HepG2 (cell line): ENCODE measurements around the gene FUCA1.

Source experiments
- AKNA ChIP-seq: sonication (generic); formaldehyde crosslinking; IDR thresholded peaks from 2 replicates; pipeline ENCODE4 v1.4.0; 2020; ENCODE audit warnings: missing genetic modification reagents, borderline replicate concordance
- ESRRA ChIP-seq: sonication (generic); formaldehyde crosslinking; IDR thresholded peaks from 2 replicates; pipeline ENCODE4 v1.5.1; 2020; ENCODE audit warnings: mild to moderate bottlenecking, low read depth, missing genetic modification reagents
- EZH2 ChIP-seq: conservative IDR thresholded peaks from 2 replicates; pipeline ENCODE4 v1.6.1; 2012; ENCODE audit warnings: mild to moderate bottlenecking, low read depth, low read length, moderate library complexity
- HNF4A ChIP-seq: sonication (generic); formaldehyde crosslinking; IDR thresholded peaks from 2 replicates; pipeline ENCODE4 v1.4.0; 2020; ENCODE audit warnings: missing genetic modification reagents
- MXI1 ChIP-seq: IDR thresholded peaks from 3 replicates; pipeline ENCODE4 v1.6.1; 2012; ENCODE audit warnings: low read depth, low read length, inconsistent platforms, borderline replicate concordance
- POLR2A ChIP-seq, 2 experiments: IDR thresholded peaks; 2 replicates each; pipeline ENCODE4 v1.6.1; 2011; ENCODE audit warnings: low read depth in 2 of 2, low read length in 2 of 2, mild to moderate bottlenecking in 1 of 2, moderate library complexity in 1 of 2; ENCODE audit not compliant: insufficient read depth in 1 of 2
- SETDB1 ChIP-seq: sonication (generic); formaldehyde crosslinking; IDR thresholded peaks from 2 replicates; pipeline ENCODE4 v1.5.1; 2020; ENCODE audit warnings: missing genetic modification reagents, mild to moderate bottlenecking, borderline replicate concordance
- YY1 ChIP-seq: IDR thresholded peaks from 2 replicates; pipeline ENCODE4 v1.6.1; 2011; ENCODE audit warnings: low read length, low read depth, moderate library complexity, mild to moderate bottlenecking; ENCODE audit not compliant: insufficient read depth, insufficient replicate concordance
- ZFP36L1 ChIP-seq: sonication (generic); formaldehyde crosslinking; IDR thresholded peaks from 2 replicates; pipeline ENCODE4 v1.8.0; 2022; ENCODE audit warnings: mild to moderate bottlenecking, missing genetic modification reagents, moderate library complexity
- ZNF383 ChIP-seq: sonication (generic); formaldehyde crosslinking; IDR thresholded peaks from 2 replicates; pipeline ENCODE4 v1.4.0; 2020; ENCODE audit warnings: missing genetic modification reagents, mild to moderate bottlenecking, borderline replicate concordance
- TF ChIP-seq, protein P1 (sequence below): sonication (generic); formaldehyde crosslinking; IDR thresholded peaks from 2 replicates; pipeline ENCODE4 v1.5.0; 2020; ENCODE audit warnings: mild to moderate bottlenecking, missing genetic modification reagents, moderate library complexity

DNA sequence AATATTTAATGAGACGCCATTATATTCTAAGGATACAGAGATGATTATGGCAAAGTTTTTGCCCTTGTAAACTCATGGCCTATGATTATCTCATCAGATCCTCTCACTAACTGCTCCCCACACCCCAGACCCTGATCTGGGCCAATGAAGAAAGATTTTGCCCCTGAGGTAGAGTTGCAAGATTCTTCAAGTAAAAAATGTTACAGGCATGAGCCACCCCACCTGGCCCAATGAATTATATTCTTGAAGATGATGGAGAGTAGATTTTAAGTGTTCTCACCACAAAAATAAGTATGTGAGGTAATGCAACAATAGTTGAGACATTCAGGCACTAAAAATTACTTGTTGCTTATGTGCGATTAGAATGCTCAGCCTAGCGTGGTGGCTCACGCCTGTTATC lies 46.8 kb upstream of the FUCA1 start:
- TF ChIP-seq AKNA (CRISPR knock-in tag) (no peak), POLR2A (IDR thresholded peaks at IDR 0.05; ENCODE audit: insufficient read depth in 1 of 2, low read depth in 2 of 2, low read length in 2 of 2) (no peak), ZNF383 (no peak), ZFP36L1 (CRISPR knock-in tag) (no peak), YY1 (no peak), HNF4A (no peak), MXI1 (no peak), SETDB1 (no peak), EZH2 (no peak), ESRRA (CRISPR knock-in tag) (no peak)
- TF ChIP-seq, protein P1, sequence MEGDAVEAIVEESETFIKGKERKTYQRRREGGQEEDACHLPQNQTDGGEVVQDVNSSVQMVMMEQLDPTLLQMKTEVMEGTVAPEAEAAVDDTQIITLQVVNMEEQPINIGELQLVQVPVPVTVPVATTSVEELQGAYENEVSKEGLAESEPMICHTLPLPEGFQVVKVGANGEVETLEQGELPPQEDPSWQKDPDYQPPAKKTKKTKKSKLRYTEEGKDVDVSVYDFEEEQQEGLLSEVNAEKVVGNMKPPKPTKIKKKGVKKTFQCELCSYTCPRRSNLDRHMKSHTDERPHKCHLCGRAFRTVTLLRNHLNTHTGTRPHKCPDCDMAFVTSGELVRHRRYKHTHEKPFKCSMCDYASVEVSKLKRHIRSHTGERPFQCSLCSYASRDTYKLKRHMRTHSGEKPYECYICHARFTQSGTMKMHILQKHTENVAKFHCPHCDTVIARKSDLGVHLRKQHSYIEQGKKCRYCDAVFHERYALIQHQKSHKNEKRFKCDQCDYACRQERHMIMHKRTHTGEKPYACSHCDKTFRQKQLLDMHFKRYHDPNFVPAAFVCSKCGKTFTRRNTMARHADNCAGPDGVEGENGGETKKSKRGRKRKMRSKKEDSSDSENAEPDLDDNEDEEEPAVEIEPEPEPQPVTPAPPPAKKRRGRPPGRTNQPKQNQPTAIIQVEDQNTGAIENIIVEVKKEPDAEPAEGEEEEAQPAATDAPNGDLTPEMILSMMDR (CRISPR knock-in tag) = no peak
